A549 (cell line): ENCODE results near the gene UBN2. TPM values are rescaled to one million over a fixed set of nuclear protein-coding genes. Genes with fewer than 3 reads are reported as not detected.

Source experiments
- ATAC-seq, 2 experiments: fragments of 200-7000 bp in 1 of 2; fragments of >200 bp in 1 of 2; cut with Nextera tagmentation in 1 of 2; cut with Tn5 transposase in 1 of 2; 3 replicates each; pipeline versions ENCODE4 v1.8.0 to v1.9.1; 2018 to 2020; ENCODE audit warnings: mild to moderate bottlenecking in 1 of 2, moderate library complexity in 1 of 2
- CTCF ChIA-PET: fragments of 300-600 bp; sonication (Branson Sonifier 250); formaldehyde crosslinking; extraction: SDS; loops from one replicate; lab custom pipeline; 2021; ENCODE audit warnings: antibody characterized with exemption, inconsistent platforms; lab: Yijun Ruan, JAX
- POLR2A ChIA-PET: fragments of 350-600 bp; formaldehyde crosslinking; extraction: SDS; loops from one replicate; lab custom pipeline; 2021; ENCODE audit warnings: antibody characterized with exemption, inconsistent platforms; lab: Yijun Ruan, JAX
- DNase-seq, 2 experiments: peaks; one replicate each; pipeline versions ENCODE4 v3.0.0 to v3.0.0-alpha.2; 2011 to 2016; ENCODE audit warnings: low read depth in 1 of 2, low spot score in 1 of 2
- FAIRE-seq: peaks from 2 replicates; lab custom pipeline; 2011; peaks lifted over from hg19 to GRCh38; lab: Jason Lieb, UNC
- H3K27ac ChIP-seq, 2 experiments: fragments of >200 bp; sonication (Bioruptor Twin); formaldehyde crosslinking; 3 replicates each; pipeline ENCODE4 v1.5.1; 2016 to 2017
- H3K4me1 ChIP-seq: fragments of >200 bp; sonication (Bioruptor Twin); formaldehyde crosslinking; 3 replicates; pipeline ENCODE4 v1.6.1; 2016
- H3K4me2 ChIP-seq: fragments of >200 bp; sonication (Bioruptor Twin); formaldehyde crosslinking; 3 replicates; pipeline ENCODE4 v1.6.1; 2016
- H3K4me3 ChIP-seq: fragments of >200 bp; sonication (Bioruptor Twin); formaldehyde crosslinking; 3 replicates; pipeline ENCODE4 v1.5.1; 2016
- H3K9me3 ChIP-seq: fragments of >200 bp; sonication (Bioruptor Twin); formaldehyde crosslinking; 3 replicates; pipeline ENCODE4 v1.6.1; 2016
- CBX2 ChIP-seq: fragments of 200-600 bp; sonication (generic); IDR thresholded peaks from 2 replicates; pipeline ENCODE4 v1.6.1; 2016; ENCODE audit warnings: low read depth, mild to moderate bottlenecking, borderline replicate concordance
- CEBPB ChIP-seq, 2 experiments: fragments of >200 bp in 1 of 2; sonication (Bioruptor Twin) in 1 of 2; formaldehyde crosslinking in 1 of 2; IDR thresholded peaks; 2 replicates each; pipeline ENCODE4 v1.6.1; 2012 to 2016
- EP300 ChIP-seq, 2 experiments: fragments of >200 bp; sonication (Bioruptor Twin); formaldehyde crosslinking; IDR thresholded peaks; 2 replicates in 1 of 2; 3 replicates in 1 of 2; pipeline ENCODE4 v1.6.1; 2016 to 2017
- ESRRA ChIP-seq: fragments of 150-350 bp; IDR thresholded peaks from 2 replicates; pipeline ENCODE4 v1.6.1; 2014; ENCODE audit warnings: mild to moderate bottlenecking, low read length, borderline replicate concordance
- FOSB ChIP-seq: fragments of 250-450 bp; sonication (Bioruptor Pico); IDR thresholded peaks from 2 replicates; pipeline ENCODE4 v1.5.0; 2020; ENCODE audit warnings: mild to moderate bottlenecking, moderate library complexity
- FOSL2 ChIP-seq, 2 experiments: fragments of 450-650 bp in 1 of 2; fragments of >200 bp in 1 of 2; sonication (Bioruptor Twin) in 1 of 2; formaldehyde crosslinking; IDR thresholded peaks; 2 replicates each; pipeline versions ENCODE4 v1.5.0 to v1.6.1; 2016 to 2020; ENCODE audit warnings: mild to moderate bottlenecking in 1 of 2, moderate library complexity in 1 of 2
- HES2 ChIP-seq: fragments of >200 bp; sonication (Bioruptor Twin); formaldehyde crosslinking; IDR thresholded peaks from 2 replicates; pipeline ENCODE4 v1.6.1; 2016
- HMGXB4 ChIP-seq: fragments of 250-450 bp; sonication (Bioruptor Pico); IDR thresholded peaks from 2 replicates; pipeline ENCODE4 v1.5.0; 2021; ENCODE audit warnings: mild to moderate bottlenecking, moderate library complexity, borderline replicate concordance
- HOXA7 ChIP-seq: fragments of 250-450 bp; sonication (Bioruptor Pico); IDR thresholded peaks from 2 replicates; pipeline ENCODE4 v1.5.0; 2020; ENCODE audit warnings: mild to moderate bottlenecking, moderate library complexity
- HOXB13 ChIP-seq: fragments of 250-450 bp; sonication (Bioruptor Pico); IDR thresholded peaks from 2 replicates; pipeline ENCODE4 v1.5.0; 2020; ENCODE audit warnings: low read depth, mild to moderate bottlenecking, moderate library complexity
- JUNB ChIP-seq: fragments of >200 bp; sonication (Bioruptor Twin); formaldehyde crosslinking; IDR thresholded peaks from 2 replicates; pipeline ENCODE4 v1.6.1; 2016
- MYC ChIP-seq: IDR thresholded peaks from 2 replicates; pipeline ENCODE4 v1.6.1; 2012; ENCODE audit warnings: mild to moderate bottlenecking, inconsistent platforms, low read length, improper control_type of control experiment, borderline replicate concordance
- RAD21 ChIP-seq, 2 experiments: fragments of >200 bp in 1 of 2; sonication (Bioruptor Twin) in 1 of 2; formaldehyde crosslinking in 1 of 2; IDR thresholded peaks in 1 of 2; conservative IDR thresholded peaks in 1 of 2; 2 replicates in 1 of 2; 3 replicates in 1 of 2; pipeline ENCODE4 v1.6.1; 2012 to 2018; ENCODE audit warnings: inconsistent platforms in 1 of 2
- RARB ChIP-seq: fragments of 250-450 bp; sonication (Bioruptor Pico); IDR thresholded peaks from 2 replicates; pipeline ENCODE4 v1.8.0; 2021; ENCODE audit warnings: mild to moderate bottlenecking, moderate library complexity
- RFX5 ChIP-seq: fragments of 450-650 bp; IDR thresholded peaks from 2 replicates; pipeline ENCODE4 v1.7.1; 2014; ENCODE audit warnings: antibody characterized with exemption, mild to moderate bottlenecking, moderate library complexity
- RNF2 ChIP-seq: fragments of 200-600 bp; sonication (generic); IDR thresholded peaks from 2 replicates; pipeline ENCODE4 v1.6.1; 2016; ENCODE audit warnings: low read depth, mild to moderate bottlenecking, antibody characterized with exemption, moderate library complexity, borderline replicate concordance
- SREBF2 ChIP-seq: fragments of 450-650 bp; IDR thresholded peaks from 2 replicates; pipeline ENCODE4 v1.6.1; 2014; ENCODE audit warnings: mild to moderate bottlenecking, moderate library complexity
- USF2 ChIP-seq: fragments of 450-650 bp; IDR thresholded peaks from 2 replicates; pipeline ENCODE4 v1.6.1; 2014; ENCODE audit warnings: antibody characterized with exemption
- ZC3H11A ChIP-seq: fragments of 450-650 bp; IDR thresholded peaks from 2 replicates; pipeline ENCODE4 v1.6.1; 2014; ENCODE audit warnings: antibody characterized with exemption, mild to moderate bottlenecking
- ZSCAN20 ChIP-seq: fragments of 250-450 bp; sonication (Bioruptor Pico); IDR thresholded peaks from 2 replicates; pipeline ENCODE4 v1.8.0; 2022; ENCODE audit warnings: mild to moderate bottlenecking, moderate library complexity
- WGBS: methylation state at CpG from one replicate; pipeline ENCODE4 v1.1.6; 2017; ENCODE audit errors: missing lambda C conversion rate; 5-methylcytosine and 5-hydroxymethylcytosine counted together
- polyA plus RNA-seq, 4 experiments: library from polyadenylated mRNA; depleted of rRNA in 3 of 4; stranded (reverse); fragments of >200 nt; fragmentation: RNase III in 1 of 4; extraction: RNeasy Plus Mini Kit Qiagen cat#74134 plus additional on column Dnase treatment in 1 of 4; gene quantifications; 2 replicates in 3 of 4; 3 replicates in 1 of 4; pipeline ENCODE4 v1.2.3, GENCODE V29; 2011 to 2017
- TF ChIP-seq, protein P1 (sequence below): fragments of >200 bp; sonication (Bioruptor Twin); formaldehyde crosslinking; IDR thresholded peaks from 3 replicates; pipeline ENCODE4 v1.5.1; 2016
- TF ChIP-seq, protein P2 (sequence below): IDR thresholded peaks from 2 replicates; pipeline ENCODE4 v1.6.1; 2012

The UBN2 gene
- polyA plus RNA-seq, 2 of the 4 experiments (the other 2 are of a cell fraction): 2.1 to 5.7 TPM

DNA sequence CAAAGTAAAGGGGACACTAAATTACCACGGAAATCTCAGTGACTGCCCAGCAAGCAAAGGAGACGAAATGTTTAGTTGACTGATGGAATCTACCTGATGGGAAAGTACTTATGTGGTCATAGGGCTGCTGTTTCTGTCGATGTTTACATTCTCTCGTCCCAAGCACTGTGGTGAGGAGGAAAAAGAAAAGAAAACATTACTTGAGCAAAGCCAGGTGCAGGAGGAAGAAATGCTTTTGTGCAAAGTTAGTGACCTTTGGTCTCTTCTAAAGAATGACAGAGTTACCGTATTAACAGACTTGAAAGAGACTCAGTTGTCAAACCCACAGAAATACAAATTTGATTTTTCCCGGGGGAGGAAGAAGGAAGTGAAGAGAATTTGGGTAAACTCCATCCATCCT lies 66.8 kb downstream of the UBN2 start:
- no peak for FAIRE-seq
- no peak overlapping the region for H3K4me3 ChIP-seq
- peak in 1 of 2 experiments; percentile 7 for DNase-seq
- WGBS: 37% methylated on average over 6 of the region's 6 CpGs
- H3K4me1 ChIP-seq: peaks cover 20% of the 10 kb centered on the region
- H3K4me2 ChIP-seq: peak overlapping the region; percentile 16; the same call in 1 of the 3 replicates
- POLR2A ChIA-PET: no interaction called here
- ATAC-seq: no peak
- no peak for TF ChIP-seq HES2
- TF ChIP-seq ZSCAN20 (CRISPR knock-in tag): no peak
- TF ChIP-seq RFX5: no peak
- no peak for TF ChIP-seq CBX2
- no peak for TF ChIP-seq RAD21 (conservative IDR thresholded peaks at IDR 0.05 in 1 of 2, IDR thresholded peaks at IDR 0.05 in 1 of 2)
- no peak for TF ChIP-seq FOSB
- no peak for TF ChIP-seq ZC3H11A
- TF ChIP-seq FOSL2 (IDR thresholded peaks at IDR 0.05): no peak
- no peak for TF ChIP-seq FOSL2 (CRISPR knock-in tag; IDR thresholded peaks at IDR 0.05)
- TF ChIP-seq CEBPB (IDR thresholded peaks at IDR 0.05): no peak
- TF ChIP-seq HOXB13 (CRISPR knock-in tag): no peak
- TF ChIP-seq, all 56 proteins: peak for 0
- CTCF ChIA-PET: no interaction called here
- Histone ChIP-seq H3K27ac (no peak overlapping the region), H3K9me3 (no peaks in the 10 kb centered on the region)

- FAIRE-seq (no peak), DNase-seq (no peak), ATAC-seq (no peak)
- H3K9me3 ChIP-seq: no peaks in the 10 kb centered on the region
- H3K4me1 ChIP-seq: peaks cover 20% of the 10 kb centered on the region
- H3K4me3 ChIP-seq: no peak overlapping the region
- H3K27ac ChIP-seq: no peak overlapping the region
- CTCF ChIA-PET: interaction anchor here (0.9 to 1.2 kb wide), 3 partner anchors 11 to 41 kb away, joined by 3 read pairs; no protein-coding TSS in a partner anchor
- peak overlapping the region; percentile 39 for H3K4me2 ChIP-seq
- 46% methylated on average over 2 of the region's 2 CpGs for WGBS
- POLR2A ChIA-PET: interaction anchor here (0.6 kb wide), 1 partner anchor 288 kb away, joined by 10 read pairs; no protein-coding TSS in a partner anchor
- TF ChIP-seq JUNB: no peak
- TF ChIP-seq HMGXB4 (CRISPR knock-in tag): no peak
- TF ChIP-seq, protein P1, sequence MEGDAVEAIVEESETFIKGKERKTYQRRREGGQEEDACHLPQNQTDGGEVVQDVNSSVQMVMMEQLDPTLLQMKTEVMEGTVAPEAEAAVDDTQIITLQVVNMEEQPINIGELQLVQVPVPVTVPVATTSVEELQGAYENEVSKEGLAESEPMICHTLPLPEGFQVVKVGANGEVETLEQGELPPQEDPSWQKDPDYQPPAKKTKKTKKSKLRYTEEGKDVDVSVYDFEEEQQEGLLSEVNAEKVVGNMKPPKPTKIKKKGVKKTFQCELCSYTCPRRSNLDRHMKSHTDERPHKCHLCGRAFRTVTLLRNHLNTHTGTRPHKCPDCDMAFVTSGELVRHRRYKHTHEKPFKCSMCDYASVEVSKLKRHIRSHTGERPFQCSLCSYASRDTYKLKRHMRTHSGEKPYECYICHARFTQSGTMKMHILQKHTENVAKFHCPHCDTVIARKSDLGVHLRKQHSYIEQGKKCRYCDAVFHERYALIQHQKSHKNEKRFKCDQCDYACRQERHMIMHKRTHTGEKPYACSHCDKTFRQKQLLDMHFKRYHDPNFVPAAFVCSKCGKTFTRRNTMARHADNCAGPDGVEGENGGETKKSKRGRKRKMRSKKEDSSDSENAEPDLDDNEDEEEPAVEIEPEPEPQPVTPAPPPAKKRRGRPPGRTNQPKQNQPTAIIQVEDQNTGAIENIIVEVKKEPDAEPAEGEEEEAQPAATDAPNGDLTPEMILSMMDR: no peak
- no peak for TF ChIP-seq SREBF2
- TF ChIP-seq USF2: no peak
- no peak for TF ChIP-seq ESRRA
- no peak for TF ChIP-seq MYC
- no peak for TF ChIP-seq EP300 (IDR thresholded peaks at IDR 0.05)
- no peak for TF ChIP-seq RNF2
- TF ChIP-seq, protein P2, sequence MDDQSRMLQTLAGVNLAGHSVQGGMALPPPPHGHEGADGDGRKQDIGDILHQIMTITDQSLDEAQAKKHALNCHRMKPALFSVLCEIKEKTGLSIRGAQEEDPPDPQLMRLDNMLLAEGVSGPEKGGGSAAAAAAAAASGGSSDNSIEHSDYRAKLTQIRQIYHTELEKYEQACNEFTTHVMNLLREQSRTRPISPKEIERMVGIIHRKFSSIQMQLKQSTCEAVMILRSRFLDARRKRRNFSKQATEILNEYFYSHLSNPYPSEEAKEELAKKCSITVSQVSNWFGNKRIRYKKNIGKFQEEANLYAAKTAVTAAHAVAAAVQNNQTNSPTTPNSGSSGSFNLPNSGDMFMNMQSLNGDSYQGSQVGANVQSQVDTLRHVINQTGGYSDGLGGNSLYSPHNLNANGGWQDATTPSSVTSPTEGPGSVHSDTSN: no peak
- TF ChIP-seq HOXA7 (CRISPR knock-in tag): no peak
- TF ChIP-seq CEBPB (IDR thresholded peaks at IDR 0.05): no peak
- no peak for TF ChIP-seq HOXB13 (CRISPR knock-in tag)
- no peak for TF ChIP-seq RARB (CRISPR knock-in tag)
- TF ChIP-seq, all 56 proteins: peak for 0
Observed at GRCh38 chr7:139299296-139299695, 68.3 kb downstream of the UBN2 start.
